SK-N-SH (cell line): Measurements from ENCODE around the gene CISD2. TPM values are rescaled to one million over a fixed set of nuclear protein-coding genes. Genes with fewer than 3 reads are reported as not detected.
A peak's percentile ranks its signal among the peaks of the same experiment; 100 is the strongest.

Experiments
- CTCF ChIA-PET: fragments of 300-600, 350-600 bp; formaldehyde crosslinking; extraction: SDS; loops from one replicate; lab custom pipeline; 2021; lab: Yijun Ruan, JAX
- POLR2A ChIA-PET: fragments of 350-600 bp; sonication (Branson Sonifier 250); formaldehyde crosslinking; extraction: SDS; loops from one replicate; lab custom pipeline; 2020; ENCODE audit warnings: antibody characterized with exemption, inconsistent platforms; lab: Yijun Ruan, JAX
- DNase-seq: peaks from one replicate; pipeline ENCODE4 v3.0.0; 2012
- H2AFZ ChIP-seq: fragments of 200-600 bp; sonication (generic); 2 replicates; pipeline ENCODE4 v1.8.1; 2016; ENCODE audit warnings: antibody characterized with exemption, mild to moderate bottlenecking, low read depth
- H3F3A ChIP-seq: fragments of 200-600 bp; sonication (generic); replicated peaks from 2 replicates; pipeline ENCODE3; 2016; ENCODE audit warnings: antibody characterized with exemption, mild to moderate bottlenecking; ENCODE audit not compliant: insufficient read depth
- H3K27ac ChIP-seq, 2 experiments: fragments of 200-500 bp in 1 of 2; fragments of 200-600 bp in 1 of 2; sonication (Bioruptor generic) in 1 of 2; sonication (generic), shearing (Covaris generic) in 1 of 2; 2 replicates each; pipeline versions ENCODE4 v1.5.1 to v1.6.1; 2014 to 2016; ENCODE audit warnings: low read depth in 2 of 2, inconsistent platforms in 1 of 2, low read length in 1 of 2, mild to moderate bottlenecking in 1 of 2, mixed read lengths in 1 of 2
- H3K27me3 ChIP-seq: fragments of 200-600 bp; sonication (generic), shearing (Covaris generic); 2 replicates; pipeline ENCODE4 v1.6.1; 2016; ENCODE audit warnings: mixed run types; ENCODE audit not compliant: insufficient read depth
- H3K36me3 ChIP-seq, 2 experiments: fragments of 200-500 bp in 1 of 2; fragments of 200-600 bp in 1 of 2; sonication (Bioruptor generic) in 1 of 2; sonication (generic) in 1 of 2; replicated peaks in 1 of 2; 2 replicates each; pipeline versions ENCODE3 to v1.5.1; 2014 to 2016; ENCODE audit warnings: low read length in 1 of 2, mild to moderate bottlenecking in 1 of 2; ENCODE audit not compliant: insufficient read depth in 2 of 2, control insufficient read depth in 1 of 2
- H3K4me1 ChIP-seq, 2 experiments: fragments of 200-500 bp in 1 of 2; fragments of 200-600 bp in 1 of 2; sonication (Bioruptor generic) in 1 of 2; sonication (generic), shearing (Covaris generic) in 1 of 2; 2 replicates each; pipeline versions ENCODE4 v1.5.1 to v1.6.1; 2014 to 2016; ENCODE audit warnings: low read depth in 1 of 2, low read length in 1 of 2, mixed run types in 1 of 2; ENCODE audit not compliant: insufficient read depth in 2 of 2, control insufficient read depth in 1 of 2
- H3K4me2 ChIP-seq: fragments of 200-600 bp; sonication (generic), shearing (Covaris generic); 2 replicates; pipeline ENCODE4 v1.6.1; 2017; ENCODE audit warnings: mixed run types
- H3K4me3 ChIP-seq, 2 experiments: fragments of 200-500 bp in 1 of 2; fragments of 200-600 bp in 1 of 2; sonication (Bioruptor generic) in 1 of 2; sonication (generic), shearing (Covaris generic) in 1 of 2; 2 replicates each; pipeline versions ENCODE4 v1.5.1 to v1.8.1; 2014 to 2016; ENCODE audit warnings: low read depth in 2 of 2, inconsistent platforms in 1 of 2, low read length in 1 of 2, mild to moderate bottlenecking in 1 of 2, mixed read lengths in 1 of 2, moderate library complexity in 1 of 2
- H3K79me2 ChIP-seq: fragments of 200-600 bp; sonication (generic); 2 replicates; pipeline ENCODE4 v1.8.1; 2017; ENCODE audit warnings: mild to moderate bottlenecking; ENCODE audit not compliant: insufficient read depth
- H3K9ac ChIP-seq: fragments of 200-600 bp; sonication (generic); 2 replicates; pipeline ENCODE4 v1.6.1; 2017; ENCODE audit warnings: mixed run types
- H3K9me2 ChIP-seq: fragments of 200-600 bp; sonication (generic); 2 replicates; pipeline ENCODE4 v1.6.1; 2017; ENCODE audit warnings: mixed run types
- H3K9me3 ChIP-seq: fragments of 200-600 bp; sonication (generic); 2 replicates; pipeline ENCODE4 v1.6.1; 2017; ENCODE audit warnings: mixed run types, mild to moderate bottlenecking, moderate library complexity
- H4K20me1 ChIP-seq: fragments of 200-600 bp; sonication (generic); 2 replicates; pipeline ENCODE4 v1.6.1; 2017; ENCODE audit warnings: mild to moderate bottlenecking, mixed run types; ENCODE audit not compliant: insufficient read depth
- EP300 ChIP-seq, 2 experiments: IDR thresholded peaks; 2 replicates each; pipeline versions ENCODE4 v1.4.0 to v1.6.1; 2012; ENCODE audit warnings: borderline replicate concordance in 1 of 2, low read depth in 1 of 2, low read length in 1 of 2
- FOXM1 ChIP-seq: IDR thresholded peaks from 2 replicates; pipeline ENCODE4 v1.4.0; 2012; ENCODE audit warnings: low read depth, mild to moderate bottlenecking
- GABPA ChIP-seq: IDR thresholded peaks from 2 replicates; pipeline ENCODE4 v1.4.0; 2012; ENCODE audit warnings: low read depth, mild to moderate bottlenecking
- GATA2 ChIP-seq: sonication (generic); formaldehyde crosslinking; IDR thresholded peaks from 2 replicates; pipeline ENCODE4 v1.5.0; 2020; ENCODE audit warnings: mild to moderate bottlenecking, missing genetic modification reagents
- JUND ChIP-seq: IDR thresholded peaks from 2 replicates; pipeline ENCODE4 v1.4.0; 2012
- MXI1 ChIP-seq: IDR thresholded peaks from 2 replicates; pipeline ENCODE4 v1.6.1; 2012; ENCODE audit warnings: mild to moderate bottlenecking, low read depth, low read length, improper control_type of control experiment
- NFIC ChIP-seq: IDR thresholded peaks from 2 replicates; pipeline ENCODE4 v1.4.0; 2012; ENCODE audit warnings: borderline replicate concordance
- RCOR1 ChIP-seq: fragments of 150-350 bp; IDR thresholded peaks from 2 replicates; pipeline ENCODE4 v1.6.1; 2017; ENCODE audit warnings: antibody characterized with exemption, low read length
- SMC3 ChIP-seq: IDR thresholded peaks from 2 replicates; pipeline ENCODE4 v1.6.1; 2012; ENCODE audit warnings: low read depth, low read length, improper control_type of control experiment
- TAF1 ChIP-seq: IDR thresholded peaks from 2 replicates; pipeline ENCODE4 v1.6.1; 2012; ENCODE audit warnings: low read depth, mild to moderate bottlenecking, low read length, moderate library complexity, borderline replicate concordance
- TEAD4 ChIP-seq: IDR thresholded peaks from 2 replicates; pipeline ENCODE4 v1.4.0; 2012; ENCODE audit warnings: mild to moderate bottlenecking, borderline replicate concordance; ENCODE audit not compliant: insufficient read depth
- WGBS: methylation state at CpG from one replicate; pipeline ENCODE4 v1.1.6; 2017; ENCODE audit warnings: low lambda C conversion rate; 5-methylcytosine and 5-hydroxymethylcytosine counted together
- polyA plus RNA-seq, 3 experiments: library from polyadenylated mRNA; depleted of rRNA; stranded (reverse); fragments of >200 nt; gene quantifications; 2 replicates each; pipeline ENCODE4 v1.2.3, GENCODE V29; 2012
- TF ChIP-seq, protein P1 (sequence below): IDR thresholded peaks from 2 replicates; pipeline ENCODE4 v1.6.1; 2012; ENCODE audit warnings: mild to moderate bottlenecking, low read depth, low read length, moderate library complexity
- TF ChIP-seq, protein P2 (sequence below): IDR thresholded peaks from 2 replicates; pipeline ENCODE4 v1.4.0; 2012; ENCODE audit warnings: low read depth, borderline replicate concordance
- TF ChIP-seq, protein P3 (sequence below): fragments of 150-350 bp; IDR thresholded peaks from 2 replicates; pipeline ENCODE4 v1.6.1; 2016; ENCODE audit warnings: mild to moderate bottlenecking, low read depth, low read length
- TF ChIP-seq, protein P4 (sequence below): IDR thresholded peaks from 2 replicates; pipeline ENCODE4; 2012
- TF ChIP-seq, protein P5 (sequence below): IDR thresholded peaks from 2 replicates; pipeline ENCODE4 v1.4.0; 2012; ENCODE audit warnings: low read depth, borderline replicate concordance

The CISD2 gene
- polyA plus RNA-seq, 1 of the 3 experiments (the other 2 are of a cell fraction), result 21.4 TPM

DNA sequence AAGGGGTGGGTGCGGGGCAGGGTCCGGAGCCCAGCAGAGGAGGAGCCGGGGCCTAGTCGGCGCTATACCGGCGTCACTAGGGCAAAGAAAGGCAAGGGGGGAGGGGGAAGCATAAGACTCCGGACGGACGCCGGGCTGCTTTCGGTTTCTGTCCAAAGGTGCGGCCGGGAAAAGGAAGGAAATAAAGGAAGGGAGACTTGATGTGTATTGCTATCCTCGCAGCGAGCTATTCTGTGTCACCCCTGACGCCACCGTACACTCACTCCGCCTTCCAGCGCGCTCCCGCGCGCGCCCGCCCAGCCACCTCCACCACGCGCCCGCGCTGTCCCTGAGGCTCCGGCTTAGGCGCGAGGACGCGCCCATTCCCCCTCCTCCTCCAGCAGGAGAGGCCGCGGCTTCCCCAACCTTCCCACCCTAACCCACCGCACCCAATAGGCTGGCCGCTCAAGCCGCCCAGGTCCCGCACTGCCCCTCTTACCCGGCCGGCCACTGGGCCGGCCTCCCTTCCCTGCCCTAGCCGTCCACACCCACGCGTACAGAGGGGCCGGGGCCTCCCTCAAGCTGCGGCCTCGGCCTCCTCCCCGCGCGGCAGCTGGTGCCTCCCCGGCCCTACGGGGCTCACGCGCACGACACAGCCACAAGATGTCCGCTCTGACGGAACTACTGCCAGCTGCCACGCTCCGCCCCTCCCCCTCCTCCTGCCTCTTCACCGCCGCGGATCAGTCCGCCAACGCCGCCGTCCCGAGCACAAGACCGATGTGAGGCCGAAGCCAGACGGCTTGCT lies 41.7 kb upstream of the CISD2 start, which contains the start of gene UBE2D3 (continued):
- TF ChIP-seq, protein P1, sequence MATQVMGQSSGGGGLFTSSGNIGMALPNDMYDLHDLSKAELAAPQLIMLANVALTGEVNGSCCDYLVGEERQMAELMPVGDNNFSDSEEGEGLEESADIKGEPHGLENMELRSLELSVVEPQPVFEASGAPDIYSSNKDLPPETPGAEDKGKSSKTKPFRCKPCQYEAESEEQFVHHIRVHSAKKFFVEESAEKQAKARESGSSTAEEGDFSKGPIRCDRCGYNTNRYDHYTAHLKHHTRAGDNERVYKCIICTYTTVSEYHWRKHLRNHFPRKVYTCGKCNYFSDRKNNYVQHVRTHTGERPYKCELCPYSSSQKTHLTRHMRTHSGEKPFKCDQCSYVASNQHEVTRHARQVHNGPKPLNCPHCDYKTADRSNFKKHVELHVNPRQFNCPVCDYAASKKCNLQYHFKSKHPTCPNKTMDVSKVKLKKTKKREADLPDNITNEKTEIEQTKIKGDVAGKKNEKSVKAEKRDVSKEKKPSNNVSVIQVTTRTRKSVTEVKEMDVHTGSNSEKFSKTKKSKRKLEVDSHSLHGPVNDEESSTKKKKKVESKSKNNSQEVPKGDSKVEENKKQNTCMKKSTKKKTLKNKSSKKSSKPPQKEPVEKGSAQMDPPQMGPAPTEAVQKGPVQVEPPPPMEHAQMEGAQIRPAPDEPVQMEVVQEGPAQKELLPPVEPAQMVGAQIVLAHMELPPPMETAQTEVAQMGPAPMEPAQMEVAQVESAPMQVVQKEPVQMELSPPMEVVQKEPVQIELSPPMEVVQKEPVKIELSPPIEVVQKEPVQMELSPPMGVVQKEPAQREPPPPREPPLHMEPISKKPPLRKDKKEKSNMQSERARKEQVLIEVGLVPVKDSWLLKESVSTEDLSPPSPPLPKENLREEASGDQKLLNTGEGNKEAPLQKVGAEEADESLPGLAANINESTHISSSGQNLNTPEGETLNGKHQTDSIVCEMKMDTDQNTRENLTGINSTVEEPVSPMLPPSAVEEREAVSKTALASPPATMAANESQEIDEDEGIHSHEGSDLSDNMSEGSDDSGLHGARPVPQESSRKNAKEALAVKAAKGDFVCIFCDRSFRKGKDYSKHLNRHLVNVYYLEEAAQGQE, result peak; percentile 67
- no peak for TF ChIP-seq RCOR1
- TF ChIP-seq, protein P2, sequence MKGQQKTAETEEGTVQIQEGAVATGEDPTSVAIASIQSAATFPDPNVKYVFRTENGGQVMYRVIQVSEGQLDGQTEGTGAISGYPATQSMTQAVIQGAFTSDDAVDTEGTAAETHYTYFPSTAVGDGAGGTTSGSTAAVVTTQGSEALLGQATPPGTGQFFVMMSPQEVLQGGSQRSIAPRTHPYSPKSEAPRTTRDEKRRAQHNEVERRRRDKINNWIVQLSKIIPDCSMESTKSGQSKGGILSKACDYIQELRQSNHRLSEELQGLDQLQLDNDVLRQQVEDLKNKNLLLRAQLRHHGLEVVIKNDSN, result peak; percentile 32
- TF ChIP-seq NFIC, result peak; percentile 52; the same call in 1 of the 2 replicates
- TF ChIP-seq, protein P3, sequence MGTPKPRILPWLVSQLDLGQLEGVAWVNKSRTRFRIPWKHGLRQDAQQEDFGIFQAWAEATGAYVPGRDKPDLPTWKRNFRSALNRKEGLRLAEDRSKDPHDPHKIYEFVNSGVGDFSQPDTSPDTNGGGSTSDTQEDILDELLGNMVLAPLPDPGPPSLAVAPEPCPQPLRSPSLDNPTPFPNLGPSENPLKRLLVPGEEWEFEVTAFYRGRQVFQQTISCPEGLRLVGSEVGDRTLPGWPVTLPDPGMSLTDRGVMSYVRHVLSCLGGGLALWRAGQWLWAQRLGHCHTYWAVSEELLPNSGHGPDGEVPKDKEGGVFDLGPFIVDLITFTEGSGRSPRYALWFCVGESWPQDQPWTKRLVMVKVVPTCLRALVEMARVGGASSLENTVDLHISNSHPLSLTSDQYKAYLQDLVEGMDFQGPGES, result no peak

DNA sequence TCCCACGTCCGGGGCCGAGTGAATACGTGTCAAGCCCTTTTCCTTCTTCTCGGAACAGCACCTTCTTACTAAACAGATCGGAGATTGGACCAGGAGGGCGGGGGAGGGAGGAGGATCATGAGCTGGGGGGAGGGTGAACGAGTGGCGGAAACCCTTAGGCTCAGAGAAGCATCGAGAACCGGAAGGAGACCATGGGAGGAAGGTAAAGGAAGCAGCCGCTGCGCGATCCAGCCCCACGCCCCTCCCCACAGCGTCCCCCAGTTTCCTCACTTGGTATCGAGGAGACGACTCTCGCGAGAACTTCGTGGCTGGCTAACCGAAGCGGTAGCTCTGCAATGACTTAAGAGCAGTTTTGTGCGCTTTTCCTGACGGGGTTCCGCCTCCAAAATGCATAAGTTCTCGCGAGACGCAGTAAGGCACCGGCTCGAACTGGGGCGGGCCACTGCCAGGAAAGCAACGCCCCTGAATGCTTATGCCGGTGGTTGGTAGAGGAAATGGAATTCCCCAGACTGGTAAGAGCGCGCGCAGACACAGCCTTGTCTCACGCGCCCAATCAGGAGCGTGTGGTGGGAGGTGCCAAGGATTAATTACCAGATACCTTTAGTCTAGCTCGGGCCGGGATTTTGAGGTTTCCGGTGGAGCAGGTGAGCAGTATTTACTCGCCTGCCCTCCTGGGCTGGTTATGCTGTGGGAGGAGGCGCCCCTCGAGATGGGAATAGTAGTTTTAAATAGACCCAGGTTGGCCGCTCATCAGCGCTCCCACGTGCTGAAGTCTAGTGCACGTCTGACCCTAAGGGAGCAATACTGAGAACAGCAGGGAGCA lies 40.9 kb upstream of the CISD2 start:
- H3K79me2 ChIP-seq, result peaks cover 60% of the 10 kb centered on the region
- peak overlapping the region; percentile 100 for H3K9ac ChIP-seq
- no peaks in the 10 kb centered on the region for H3K9me2 ChIP-seq
- peak overlapping the region; percentile 100 for H3K27ac ChIP-seq
- no peaks in the 10 kb centered on the region for H3K27me3 ChIP-seq
- POLR2A ChIA-PET, result interaction anchor here (0.7 to 4.4 kb wide), 15 partner anchors 8 to 1481 kb away, joined by 3 to 85 read pairs (median 4); partner anchors contain the start of genes CISD2, MANBA, PPP3CA and SLC9B2
- peaks cover 37% of the 10 kb centered on the region for H4K20me1 ChIP-seq
- peak overlapping the region; percentile 78 for H2AFZ ChIP-seq
- peaks cover 35% of the 10 kb centered on the region for H3F3A ChIP-seq
- H3K9me3 ChIP-seq, result no peaks in the 10 kb centered on the region
- peak overlapping the region; percentile 95 for H3K4me2 ChIP-seq
- 0% methylated on average over 33 of the region's 50 CpGs for WGBS
- peaks cover 17 to 24% of the 10 kb centered on the region in 2 experiments for H3K36me3 ChIP-seq
- CTCF ChIA-PET, result interaction anchor here (0.8 to 2.0 kb wide), 7 partner anchors 10 to 261 kb away, joined by 3 to 8 read pairs (median 5); no protein-coding TSS in a partner anchor
- peak; percentile 83 for DNase-seq
- H3K4me1 ChIP-seq, result peaks cover 9 to 16% of the 10 kb centered on the region in 2 experiments; a peak in 3 of 4 replicates
- H3K4me3 ChIP-seq, result peak overlapping the region; percentile 84 to 92
- no peak for TF ChIP-seq RCOR1
- TF ChIP-seq EP300 (IDR thresholded peaks at IDR 0.05; ENCODE audit: borderline replicate concordance in 1 of 2, low read depth in 1 of 2, low read length in 1 of 2), result peak; percentile 23 to 38; a peak in 2 of 4 replicates
- no peak; the same call in 1 of the 2 replicates for TF ChIP-seq TAF1
- TF ChIP-seq NFIC, result no peak
- TF ChIP-seq, protein P4, sequence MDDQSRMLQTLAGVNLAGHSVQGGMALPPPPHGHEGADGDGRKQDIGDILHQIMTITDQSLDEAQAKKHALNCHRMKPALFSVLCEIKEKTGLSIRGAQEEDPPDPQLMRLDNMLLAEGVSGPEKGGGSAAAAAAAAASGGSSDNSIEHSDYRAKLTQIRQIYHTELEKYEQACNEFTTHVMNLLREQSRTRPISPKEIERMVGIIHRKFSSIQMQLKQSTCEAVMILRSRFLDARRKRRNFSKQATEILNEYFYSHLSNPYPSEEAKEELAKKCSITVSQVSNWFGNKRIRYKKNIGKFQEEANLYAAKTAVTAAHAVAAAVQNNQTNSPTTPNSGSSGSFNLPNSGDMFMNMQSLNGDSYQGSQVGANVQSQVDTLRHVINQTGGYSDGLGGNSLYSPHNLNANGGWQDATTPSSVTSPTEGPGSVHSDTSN, result peak; percentile 46
- TF ChIP-seq GATA2 (CRISPR knock-in tag), result no peak
- TF ChIP-seq MXI1, result peak; percentile 93
- TF ChIP-seq, protein P5, sequence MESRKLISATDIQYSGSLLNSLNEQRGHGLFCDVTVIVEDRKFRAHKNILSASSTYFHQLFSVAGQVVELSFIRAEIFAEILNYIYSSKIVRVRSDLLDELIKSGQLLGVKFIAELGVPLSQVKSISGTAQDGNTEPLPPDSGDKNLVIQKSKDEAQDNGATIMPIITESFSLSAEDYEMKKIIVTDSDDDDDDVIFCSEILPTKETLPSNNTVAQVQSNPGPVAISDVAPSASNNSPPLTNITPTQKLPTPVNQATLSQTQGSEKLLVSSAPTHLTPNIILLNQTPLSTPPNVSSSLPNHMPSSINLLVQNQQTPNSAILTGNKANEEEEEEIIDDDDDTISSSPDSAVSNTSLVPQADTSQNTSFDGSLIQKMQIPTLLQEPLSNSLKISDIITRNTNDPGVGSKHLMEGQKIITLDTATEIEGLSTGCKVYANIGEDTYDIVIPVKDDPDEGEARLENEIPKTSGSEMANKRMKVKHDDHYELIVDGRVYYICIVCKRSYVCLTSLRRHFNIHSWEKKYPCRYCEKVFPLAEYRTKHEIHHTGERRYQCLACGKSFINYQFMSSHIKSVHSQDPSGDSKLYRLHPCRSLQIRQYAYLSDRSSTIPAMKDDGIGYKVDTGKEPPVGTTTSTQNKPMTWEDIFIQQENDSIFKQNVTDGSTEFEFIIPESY, result peak; percentile 98
- TF ChIP-seq, protein P3, result no peak; the same call in 1 of the 2 replicates
- peak; percentile 30; the same call in 1 of the 2 replicates for TF ChIP-seq TEAD4
- no peak for TF ChIP-seq FOXM1
- TF ChIP-seq JUND, result no peak
- peak; percentile 76 for TF ChIP-seq GABPA
- TF ChIP-seq SMC3, result 0 out of 2 replicates have a peak, but pooled peaks have one; percentile 9
